NCI-H2171 treated with DMSO at 0.1 percent for 48 hours (cell line): ENCODE measurements around the gene XPR1.
"Not testable (repeated sequence)": the region's sequence is repeated elsewhere in the genome, so short reads cannot be mapped to it uniquely, and the experiment has no call there.

ENCODE experiments used
- DNase-seq: peaks from one replicate; lab custom pipeline; 2025; lab: John Stamatoyannopoulos, UW

XPR1 gene

GRCh38 chr1:180841415-180841814 lies 209.6 kb downstream of the XPR1 start:
- DNase-seq: no peak

GRCh38 chr1:180842052-180842451 lies 210.2 kb downstream of the XPR1 start:
- no peak for DNase-seq

- DNase-seq: no peak
Observed at GRCh38 chr1:180842491-180843275, 210.9 kb downstream of the XPR1 start.

- DNase-seq: no peak
Observed at GRCh38 chr1:180845352-180845751, 213.5 kb downstream of the XPR1 start.

GRCh38 chr1:180848191-180848590 lies 216.4 kb downstream of the XPR1 start:
- DNase-seq: no peak

- no peak for DNase-seq
Observed at GRCh38 chr1:180849031-180849775, 217.4 kb downstream of the XPR1 start.

- no peak for DNase-seq
Observed at GRCh38 chr1:180851995-180852887, 220.4 kb downstream of the XPR1 start.

- no peak for DNase-seq
Observed at GRCh38 chr1:180854001-180854400, 222.2 kb downstream of the XPR1 start.

- no peak for DNase-seq
Observed at GRCh38 chr1:180854456-180854855, 222.6 kb downstream of the XPR1 start.

GRCh38 chr1:180857947-180858725 lies 226.3 kb downstream of the XPR1 start:
- not testable (repeated sequence) for DNase-seq

- no peak for DNase-seq
Observed at GRCh38 chr1:180859306-180859705, 227.5 kb downstream of the XPR1 start.

- no peak for DNase-seq
Observed at GRCh38 chr1:180860535-180860934, 228.7 kb downstream of the XPR1 start.

- DNase-seq: no peak
Observed at GRCh38 chr1:180862305-180862704, 230.5 kb downstream of the XPR1 start.

GRCh38 chr1:180863158-180863775 lies 231.4 kb downstream of the XPR1 start:
- peak; percentile 39 for DNase-seq

- DNase-seq: peak; percentile 87
Observed at GRCh38 chr1:180881806-180882509, 250.1 kb downstream of the XPR1 start.

- DNase-seq: no peak
Observed at GRCh38 chr1:180884588-180885300, 252.9 kb downstream of the XPR1 start.

GRCh38 chr1:180886338-180886737 lies 254.5 kb downstream of the XPR1 start:
- DNase-seq: no peak

- no peak for DNase-seq
Observed at GRCh38 chr1:180887841-180888240, 256.0 kb downstream of the XPR1 start.

GRCh38 chr1:180888870-180889269 lies 257.0 kb downstream of the XPR1 start:
- DNase-seq: no peak

GRCh38 chr1:180889325-180889724 lies 257.5 kb downstream of the XPR1 start:
- no peak for DNase-seq
